Neural progenitor cell (in vitro differentiated cells): Measurements from ENCODE around the gene HMGN1.

Experiments
- CTCF ChIP-seq: fragments of 200-600 bp; sonication (generic); IDR thresholded peaks from 2 replicates; pipeline ENCODE4 v1.5.1; 2017; ENCODE audit warnings: antibody characterized with exemption, mild to moderate bottlenecking
- EZH2phosphoT487 ChIP-seq: fragments of 200-600 bp; sonication (generic); IDR thresholded peaks from 2 replicates; pipeline ENCODE4 v1.6.1; 2017; ENCODE audit warnings: antibody characterized with exemption

- TF ChIP-seq CTCF (peak; percentile 16), EZH2phosphoT487 (no peak)
These were observed 41.4 kb upstream of the HMGN1 start for GRCh38 chr21:39390212-39390765.
